Measurements from ENCODE around the gene MKLN1. TPM values are rescaled to one million over a fixed set of nuclear protein-coding genes. Genes with fewer than 3 reads are reported as not detected.
"Not testable (repeated sequence)": the region's sequence is repeated elsewhere in the genome, so short reads cannot be mapped to it uniquely, and the experiment has no call there.

The MKLN1 gene
- total RNA-seq, 1 donor from 2014 or later: 55.9 TPM

DNA sequence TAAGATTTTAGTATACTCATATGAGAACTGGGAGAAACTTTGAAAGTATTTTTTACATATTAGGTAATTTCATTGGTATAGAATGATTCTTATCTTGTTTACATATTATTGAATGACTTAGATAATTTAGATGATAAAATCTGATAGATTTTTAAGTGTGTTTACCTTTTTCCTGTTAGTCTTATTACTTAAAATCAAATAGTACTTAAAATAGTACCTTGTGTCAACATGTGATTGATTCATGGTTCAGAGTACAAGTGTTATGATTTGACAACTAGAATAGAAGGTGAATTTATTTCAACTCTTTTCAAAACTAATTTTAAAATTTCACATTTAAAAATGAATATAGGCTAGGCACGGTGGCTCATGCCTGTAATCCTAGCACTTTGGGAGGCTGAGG lies 4.1 kb downstream of the MKLN1 start:
- TF ChIP-seq, protein P1, sequence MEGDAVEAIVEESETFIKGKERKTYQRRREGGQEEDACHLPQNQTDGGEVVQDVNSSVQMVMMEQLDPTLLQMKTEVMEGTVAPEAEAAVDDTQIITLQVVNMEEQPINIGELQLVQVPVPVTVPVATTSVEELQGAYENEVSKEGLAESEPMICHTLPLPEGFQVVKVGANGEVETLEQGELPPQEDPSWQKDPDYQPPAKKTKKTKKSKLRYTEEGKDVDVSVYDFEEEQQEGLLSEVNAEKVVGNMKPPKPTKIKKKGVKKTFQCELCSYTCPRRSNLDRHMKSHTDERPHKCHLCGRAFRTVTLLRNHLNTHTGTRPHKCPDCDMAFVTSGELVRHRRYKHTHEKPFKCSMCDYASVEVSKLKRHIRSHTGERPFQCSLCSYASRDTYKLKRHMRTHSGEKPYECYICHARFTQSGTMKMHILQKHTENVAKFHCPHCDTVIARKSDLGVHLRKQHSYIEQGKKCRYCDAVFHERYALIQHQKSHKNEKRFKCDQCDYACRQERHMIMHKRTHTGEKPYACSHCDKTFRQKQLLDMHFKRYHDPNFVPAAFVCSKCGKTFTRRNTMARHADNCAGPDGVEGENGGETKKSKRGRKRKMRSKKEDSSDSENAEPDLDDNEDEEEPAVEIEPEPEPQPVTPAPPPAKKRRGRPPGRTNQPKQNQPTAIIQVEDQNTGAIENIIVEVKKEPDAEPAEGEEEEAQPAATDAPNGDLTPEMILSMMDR (IDR thresholded peaks at IDR 0.05; ENCODE audit: unreplicated experiment): no peak
- Mint-ChIP-seq H3K27me3 (no peaks in the 10 kb centered on the region), H3K27ac (no peak overlapping the region), H3K4me1 (ENCODE audit: low read depth) (peaks cover 21% of the 10 kb centered on the region), H3K9me3 (ENCODE audit: low read depth) (peaks cover 20% of the 10 kb centered on the region), H3K4me3 (ENCODE audit: low read depth) (no peak overlapping the region), H3K36me3 (ENCODE audit: insufficient read depth) (peaks cover 11% of the 10 kb centered on the region)
- DNase-seq (ENCODE audit: low spot score, unreplicated experiment): no peak

DNA sequence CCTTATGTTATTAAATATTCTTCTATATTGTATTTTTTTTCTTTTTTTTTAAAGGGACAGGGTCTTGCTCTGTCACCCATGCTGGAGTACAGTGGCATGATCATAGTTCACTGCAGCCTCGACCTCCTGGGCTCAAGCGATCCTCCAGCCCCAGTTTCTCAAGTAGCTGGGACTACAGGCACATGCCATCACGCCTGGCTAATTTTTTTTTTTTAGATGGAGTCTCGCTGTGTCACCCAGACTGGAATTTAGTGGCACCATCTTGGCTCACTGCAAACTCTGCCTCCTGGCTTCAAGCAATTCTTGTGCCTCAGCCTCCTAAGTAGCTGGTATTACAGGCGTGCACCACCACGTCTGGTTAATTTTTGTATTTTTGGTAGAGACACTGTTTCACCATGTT lies 5.1 kb downstream of the MKLN1 start:
- Mint-ChIP-seq H3K9me3 (ENCODE audit: low read depth) (peaks cover 25% of the 10 kb centered on the region), H3K4me1 (ENCODE audit: low read depth) (peaks cover 18% of the 10 kb centered on the region), H3K36me3 (ENCODE audit: insufficient read depth) (peaks cover 15% of the 10 kb centered on the region)
- H3K27ac Mint-ChIP-seq; H3K4me3 Mint-ChIP-seq (ENCODE audit: low read depth); DNase-seq (ENCODE audit: low spot score, unreplicated experiment); H3K27me3 Mint-ChIP-seq: not testable (repeated sequence)

- H3K9me3 Mint-ChIP-seq (ENCODE audit: low read depth): peaks cover 34% of the 10 kb centered on the region
- H3K4me1 Mint-ChIP-seq (ENCODE audit: low read depth): no peaks in the 10 kb centered on the region
Observed at GRCh38 chr7:131335639-131336381, 8.1 kb downstream of the MKLN1 start.

GRCh38 chr7:131336956-131337355 lies 9.3 kb downstream of the MKLN1 start:
- TF ChIP-seq, protein P1 (IDR thresholded peaks at IDR 0.05; ENCODE audit: unreplicated experiment): no peak
- peaks cover 34% of the 10 kb centered on the region for H3K9me3 Mint-ChIP-seq (ENCODE audit: low read depth)
- H3K4me3 Mint-ChIP-seq (ENCODE audit: low read depth): no peak overlapping the region
- peaks cover 27% of the 10 kb centered on the region for H3K36me3 Mint-ChIP-seq (ENCODE audit: insufficient read depth)
- no peak for DNase-seq (ENCODE audit: low spot score, unreplicated experiment)
- no peaks in the 10 kb centered on the region for H3K4me1 Mint-ChIP-seq (ENCODE audit: low read depth)
- H3K27ac Mint-ChIP-seq: no peak overlapping the region
- no peaks in the 10 kb centered on the region for H3K27me3 Mint-ChIP-seq

More at GRCh38 chr7:131335639-131336381, 8.1 kb downstream of the MKLN1 start:
- no peak for DNase-seq (ENCODE audit: low spot score, unreplicated experiment)
- no peaks in the 10 kb centered on the region for H3K27me3 Mint-ChIP-seq
- TF ChIP-seq, protein P1 (IDR thresholded peaks at IDR 0.05; ENCODE audit: unreplicated experiment): no peak
- no peak overlapping the region for H3K27ac Mint-ChIP-seq
- no peak overlapping the region for H3K4me3 Mint-ChIP-seq (ENCODE audit: low read depth)
- H3K36me3 Mint-ChIP-seq (ENCODE audit: insufficient read depth): peaks cover 27% of the 10 kb centered on the region

DNA sequence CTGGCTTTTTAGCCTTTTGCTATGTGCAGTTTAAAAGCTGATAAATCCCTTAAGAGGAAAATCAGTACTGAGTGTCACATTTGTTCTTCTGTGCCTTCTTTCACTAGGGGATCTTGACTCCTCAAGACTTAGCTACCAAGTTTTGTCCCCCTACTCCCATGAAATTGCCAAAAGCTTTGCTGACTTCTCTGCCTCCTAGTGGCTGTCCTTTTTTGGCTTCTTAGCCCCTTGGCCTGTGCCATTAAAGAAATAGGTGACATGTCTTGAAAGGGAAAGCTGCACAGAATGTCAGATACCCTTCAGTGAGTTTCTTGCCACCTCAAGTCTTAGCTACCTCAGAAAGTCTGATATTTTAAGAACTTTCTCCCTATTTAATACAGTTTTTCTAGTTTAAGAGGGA lies 10.5 kb downstream of the MKLN1 start:
- Mint-ChIP-seq H3K27me3 (no peaks in the 10 kb centered on the region), H3K4me1 (ENCODE audit: low read depth) (no peaks in the 10 kb centered on the region), H3K4me3 (ENCODE audit: low read depth) (no peak overlapping the region), H3K36me3 (ENCODE audit: insufficient read depth) (peaks cover 27% of the 10 kb centered on the region), H3K9me3 (ENCODE audit: low read depth) (peaks cover 34% of the 10 kb centered on the region), H3K27ac (no peak overlapping the region)
- no peak for DNase-seq (ENCODE audit: low spot score, unreplicated experiment)
- TF ChIP-seq, protein P1 (IDR thresholded peaks at IDR 0.05; ENCODE audit: unreplicated experiment): no peak

Measured in progenitor cell of endocrine pancreas (in vitro differentiated cells).